K562 (cell line): ENCODE results near the gene CAPZA1. TPM values are rescaled to one million over a fixed set of nuclear protein-coding genes. Genes with fewer than 3 reads are reported as not detected.

Experiments
- BRCA1 ChIP-seq, 2 experiments: fragments of 450-650 bp in 1 of 2; sonication (generic) in 1 of 2; formaldehyde crosslinking in 1 of 2; IDR thresholded peaks; 2 replicates each; pipeline versions ENCODE4 v1.5.0 to v1.6.1; 2017 to 2020; ENCODE audit warnings: mild to moderate bottlenecking in 1 of 2, missing genetic modification reagents in 1 of 2
- ELF4 ChIP-seq: fragments of 450-650 bp; formaldehyde crosslinking; IDR thresholded peaks from 2 replicates; pipeline ENCODE4 v1.4.0; 2022; ENCODE audit warnings: missing genetic modification characterization
- ESRRA ChIP-seq: fragments of 450-650 bp; IDR thresholded peaks from 2 replicates; pipeline ENCODE4 v1.6.1; 2014; ENCODE audit warnings: low read depth, mild to moderate bottlenecking, moderate library complexity, borderline replicate concordance
- REST ChIP-seq, 2 experiments: fragments of 450-650 bp; formaldehyde crosslinking in 1 of 2; IDR thresholded peaks; 2 replicates each; pipeline versions ENCODE4 v1.4.0 to v1.6.1; 2014 to 2020; ENCODE audit warnings: mild to moderate bottlenecking in 2 of 2, borderline replicate concordance in 1 of 2, low read depth in 1 of 2
- polyA plus RNA-seq, 8 experiments: library from polyadenylated mRNA; depleted of rRNA in 4 of 8; stranded (reverse) in 5 of 8; unstranded in 3 of 8; fragments of >200 nt; fragmentation: Nextera tagmentation in 2 of 8; fragmentation: Illumina TruSeq in 1 of 8; extraction: Ambion mirVana in 2 of 8; extraction: Trizol in 1 of 8; gene quantifications; 2 replicates each; pipeline versions ENCODE4 v1.2.1 to v1.2.3, GENCODE V29; 2011 to 2014; ENCODE audit warnings: inconsistent platforms in 1 of 8, missing spikeins in 1 of 8
- total RNA-seq, 7 experiments: library from RNA; depleted of rRNA in 6 of 7; stranded (reverse); fragments of >200 nt in 6 of 7; fragmentation: Illumina TruSeq in 2 of 7; extraction: Trizol in 2 of 7; gene quantifications; 2 replicates each; pipeline versions ENCODE4 v1.2.1 to v1.2.3, GENCODE V29; 2011 to 2021; ENCODE audit warnings: low replicate concordance in 1 of 7
- TF ChIP-seq, protein P1 (sequence below): fragments of 250-450 bp; sonication (Bioruptor Pico); IDR thresholded peaks from 2 replicates; pipeline ENCODE4 v1.4.0; 2020

CAPZA1 gene
- total and polyA plus RNA-seq, 9 of the 15 experiments (the other 6 are each of a cell fraction or from before 2014, with no cell fraction given) = 237 to 1,020 (median 306) TPM

DNA sequence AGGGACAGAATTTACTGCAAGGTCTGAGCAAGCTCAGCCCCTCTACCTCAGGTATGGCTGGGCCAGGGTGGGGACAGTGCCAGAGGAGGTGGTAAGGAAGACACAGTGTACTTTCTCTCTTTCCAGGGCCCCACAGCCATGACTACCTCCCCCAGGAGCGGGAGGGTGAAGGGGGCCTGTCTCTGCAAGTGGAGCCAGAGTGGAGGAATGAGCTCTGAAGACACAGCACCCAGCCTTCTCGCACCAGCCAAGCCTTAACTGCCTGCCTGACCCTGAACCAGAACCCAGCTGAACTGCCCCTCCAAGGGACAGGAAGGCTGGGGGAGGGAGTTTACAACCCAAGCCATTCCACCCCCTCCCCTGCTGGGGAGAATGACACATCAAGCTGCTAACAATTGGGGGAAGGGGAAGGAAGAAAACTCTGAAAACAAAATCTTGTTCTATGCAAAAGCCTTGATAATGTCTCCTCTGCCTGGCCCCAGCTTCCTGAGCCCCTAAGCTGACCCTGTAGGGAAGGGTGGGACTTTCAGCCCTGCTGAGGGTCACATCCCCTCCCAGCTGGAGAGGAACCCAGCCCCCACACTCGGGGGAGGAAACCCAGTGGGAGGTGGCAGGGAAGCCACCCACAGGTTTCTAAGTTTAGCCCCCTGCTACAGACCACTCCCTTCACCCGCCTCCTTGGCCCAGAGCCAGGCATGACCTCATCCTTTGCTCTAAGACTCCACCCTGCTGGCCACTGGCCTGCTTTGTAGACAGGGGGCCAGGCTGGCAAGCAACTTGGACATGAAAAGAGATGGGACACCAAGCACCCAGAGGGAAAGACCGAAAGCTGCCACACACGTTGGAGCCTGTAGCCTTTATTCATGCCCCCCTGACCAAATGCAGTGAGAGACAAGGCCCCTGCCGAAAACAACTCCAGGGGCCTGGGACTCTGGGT is 80.9 kb downstream of the CAPZA1 start (continued):
- TF ChIP-seq, protein P1, sequence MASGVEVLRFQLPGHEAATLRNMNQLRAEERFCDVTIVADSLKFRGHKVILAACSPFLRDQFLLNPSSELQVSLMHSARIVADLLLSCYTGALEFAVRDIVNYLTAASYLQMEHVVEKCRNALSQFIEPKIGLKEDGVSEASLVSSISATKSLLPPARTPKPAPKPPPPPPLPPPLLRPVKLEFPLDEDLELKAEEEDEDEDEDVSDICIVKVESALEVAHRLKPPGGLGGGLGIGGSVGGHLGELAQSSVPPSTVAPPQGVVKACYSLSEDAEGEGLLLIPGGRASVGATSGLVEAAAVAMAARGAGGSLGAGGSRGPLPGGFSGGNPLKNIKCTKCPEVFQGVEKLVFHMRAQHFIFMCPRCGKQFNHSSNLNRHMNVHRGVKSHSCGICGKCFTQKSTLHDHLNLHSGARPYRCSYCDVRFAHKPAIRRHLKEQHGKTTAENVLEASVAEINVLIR (CRISPR knock-in tag) = no peak
- TF ChIP-seq REST (IDR thresholded peaks at IDR 0.05; ENCODE audit: borderline replicate concordance) (peak; percentile 33), REST (CRISPR knock-in tag; IDR thresholded peaks at IDR 0.05; ENCODE audit: low read depth) (no peak), ELF4 (CRISPR knock-in tag) (0 out of 2 replicates have a peak, but pooled peaks have one; percentile 46), ESRRA (0 out of 2 replicates have a peak, but pooled peaks have one; percentile 60), BRCA1 (IDR thresholded peaks at IDR 0.05) (no peak), BRCA1 (CRISPR knock-in tag; IDR thresholded peaks at IDR 0.05) (no peak)
